Ectodermal cell (in vitro differentiated cells): ENCODE results near the gene BAHD1.

Experiments
- H3K27ac ChIP-seq: 2 replicates; pipeline ENCODE4 v1.7.0; 2013; ENCODE audit warnings: mild to moderate bottlenecking, low read depth, low read length; ENCODE audit not compliant: insufficient read depth, poor library complexity, severe bottlenecking
- H3K27me3 ChIP-seq: 2 replicates; pipeline ENCODE4 v1.7.0; 2013; ENCODE audit warnings: mild to moderate bottlenecking, low read length; ENCODE audit not compliant: insufficient read depth, control insufficient read depth, poor library complexity, severe bottlenecking
- H3K36me3 ChIP-seq: one replicate; pipeline ENCODE4 v1.7.0; 2013; ENCODE audit warnings: low read length; ENCODE audit not compliant: control insufficient read depth, insufficient read depth
- H3K4me1 ChIP-seq: one replicate; pipeline ENCODE4 v1.7.0; 2013; ENCODE audit warnings: low read length; ENCODE audit not compliant: control insufficient read depth, insufficient read depth
- H3K4me3 ChIP-seq: 2 replicates; pipeline ENCODE4 v1.7.0; 2013; ENCODE audit warnings: low read depth, low read length, control low read depth; ENCODE audit not compliant: insufficient read depth
- H3K9me3 ChIP-seq: 2 replicates; pipeline ENCODE4 v1.7.0; 2013; ENCODE audit warnings: mild to moderate bottlenecking, low read length, moderate library complexity; ENCODE audit not compliant: control insufficient read depth
- WGBS, 2 experiments: methylation state at CpG; one replicate each; pipeline ENCODE4 v1.1.7; 2013; ENCODE audit warnings: missing lambda C conversion rate in 2 of 2; 5-methylcytosine and 5-hydroxymethylcytosine counted together

BAHD1 gene

DNA sequence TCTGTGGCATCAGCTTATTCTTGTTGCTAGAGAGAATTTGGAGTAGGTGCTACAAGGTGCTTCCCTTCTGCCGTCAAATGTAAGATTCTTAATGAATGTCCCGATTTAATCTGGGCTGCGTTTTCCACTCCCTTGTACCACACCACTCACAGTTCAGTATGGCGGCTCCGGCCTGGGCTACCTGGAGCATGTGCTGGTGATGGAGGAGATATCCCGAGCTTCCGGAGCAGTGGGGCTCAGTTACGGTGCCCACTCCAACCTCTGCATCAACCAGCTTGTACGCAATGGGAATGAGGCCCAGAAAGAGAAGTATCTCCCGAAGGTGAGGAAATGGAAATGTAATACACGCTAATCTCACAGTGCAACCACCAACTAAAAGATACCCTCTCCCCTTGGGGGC, 30.3 kb upstream of the BAHD1 start:
- no peak overlapping the region for H3K4me3 ChIP-seq
- 96 to 97% methylated on average over 9 to 11 of the region's 11 CpGs for WGBS, 2 experiments
- H3K27ac ChIP-seq: no peak overlapping the region
- H3K9me3 ChIP-seq: no peaks in the 10 kb centered on the region
- H3K36me3 ChIP-seq: peaks cover 46% of the 10 kb centered on the region
- no peaks in the 10 kb centered on the region for H3K27me3 ChIP-seq
- H3K4me1 ChIP-seq: peaks cover 7% of the 10 kb centered on the region

DNA sequence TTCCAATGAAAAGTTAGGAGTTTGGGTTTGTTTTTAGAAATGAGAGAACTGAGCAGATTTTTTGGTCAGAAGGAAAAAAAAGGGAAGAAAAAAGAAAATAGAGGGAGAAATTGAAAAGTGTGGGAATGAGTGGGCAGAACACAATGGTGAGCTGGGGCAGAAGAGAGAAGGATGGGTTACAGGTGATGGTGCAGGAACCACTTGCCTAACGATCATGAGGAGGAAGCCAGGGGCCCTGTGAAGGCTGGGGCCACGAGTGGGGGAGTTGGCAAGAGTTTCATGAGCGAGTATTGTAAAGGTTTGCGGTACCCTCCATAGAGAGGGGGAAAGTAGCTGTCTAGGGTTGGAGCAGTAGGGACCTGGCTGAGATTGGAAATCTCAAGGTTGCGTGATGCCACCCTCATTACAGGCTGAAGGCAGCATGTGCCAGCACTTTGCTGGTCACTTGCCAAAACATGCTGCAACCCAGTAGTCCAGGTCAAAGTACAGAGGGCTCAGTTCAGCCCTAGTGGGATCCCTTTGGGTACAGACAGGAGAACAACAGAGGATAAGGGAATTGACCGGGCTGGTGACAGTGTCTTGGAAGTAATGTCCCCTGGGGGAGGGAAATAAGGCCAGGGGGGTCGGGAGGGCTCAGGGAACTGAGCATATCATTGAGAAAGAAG, 28.5 kb upstream of the BAHD1 start:
- H3K27ac ChIP-seq: no peak overlapping the region
- WGBS, 2 experiments: 94 to 95% methylated on average over 7 of the region's 7 CpGs

DNA sequence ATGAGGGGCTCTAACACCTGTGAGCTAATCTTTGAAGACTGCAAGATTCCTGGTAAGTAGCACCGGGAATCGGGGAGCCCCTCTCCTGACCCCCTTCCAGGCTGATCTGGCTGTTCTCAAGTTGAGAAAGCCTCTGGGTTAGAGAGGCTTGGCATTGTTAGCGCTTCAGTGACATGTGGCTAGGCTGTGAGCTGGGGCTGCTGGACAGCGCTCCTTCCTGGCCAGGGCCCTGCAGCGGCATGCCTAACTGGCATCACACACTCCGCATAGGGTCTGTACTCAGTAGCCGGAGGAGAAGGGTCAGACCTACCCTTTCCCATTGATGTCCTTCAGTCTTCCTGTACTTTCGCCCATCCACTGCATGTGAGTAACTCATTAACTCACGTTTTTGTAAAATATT, 27.7 kb upstream of the BAHD1 start:
- WGBS, 2 experiments: 93 to 94% methylated on average over 8 to 9 of the region's 9 CpGs
- Histone ChIP-seq H3K4me1 (no peaks in the 10 kb centered on the region), H3K9me3 (no peaks in the 10 kb centered on the region), H3K36me3 (peaks cover 51% of the 10 kb centered on the region), H3K27ac (no peak overlapping the region), H3K27me3 (no peaks in the 10 kb centered on the region), H3K4me3 (no peak overlapping the region)

More for the DNA sequence above, 28.5 kb upstream of the BAHD1 start:
- no peaks in the 10 kb centered on the region for H3K9me3 ChIP-seq
- H3K4me3 ChIP-seq: no peak overlapping the region
- H3K4me1 ChIP-seq: peaks cover 4% of the 10 kb centered on the region
- peaks cover 50% of the 10 kb centered on the region for H3K36me3 ChIP-seq
- H3K27me3 ChIP-seq: no peaks in the 10 kb centered on the region

DNA sequence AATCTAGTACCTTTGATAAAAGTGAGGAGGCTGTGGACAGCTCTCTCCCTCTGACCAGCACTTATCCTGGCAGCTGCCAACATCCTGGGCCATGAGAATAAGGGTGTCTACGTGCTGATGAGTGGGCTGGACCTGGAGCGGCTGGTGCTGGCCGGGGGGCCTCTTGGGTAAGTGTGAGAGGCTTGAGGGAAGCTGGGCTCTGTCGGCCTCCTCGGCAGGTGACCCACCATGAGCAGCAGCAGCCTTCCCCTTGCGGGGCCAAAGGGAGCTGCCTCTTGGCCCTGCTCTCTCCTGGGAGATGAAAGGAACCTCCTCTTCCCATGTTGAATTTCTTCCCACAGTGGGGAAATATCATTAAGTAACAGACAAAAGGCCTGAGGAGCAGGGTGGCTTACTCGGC, 25.9 kb upstream of the BAHD1 start:
- Histone ChIP-seq H3K27ac (no peak overlapping the region), H3K4me1 (no peaks in the 10 kb centered on the region), H3K36me3 (peaks cover 56% of the 10 kb centered on the region), H3K9me3 (no peaks in the 10 kb centered on the region), H3K27me3 (no peaks in the 10 kb centered on the region), H3K4me3 (no peak overlapping the region)
- 91 to 94% methylated on average over 7 of the region's 7 CpGs for WGBS, 2 experiments

DNA sequence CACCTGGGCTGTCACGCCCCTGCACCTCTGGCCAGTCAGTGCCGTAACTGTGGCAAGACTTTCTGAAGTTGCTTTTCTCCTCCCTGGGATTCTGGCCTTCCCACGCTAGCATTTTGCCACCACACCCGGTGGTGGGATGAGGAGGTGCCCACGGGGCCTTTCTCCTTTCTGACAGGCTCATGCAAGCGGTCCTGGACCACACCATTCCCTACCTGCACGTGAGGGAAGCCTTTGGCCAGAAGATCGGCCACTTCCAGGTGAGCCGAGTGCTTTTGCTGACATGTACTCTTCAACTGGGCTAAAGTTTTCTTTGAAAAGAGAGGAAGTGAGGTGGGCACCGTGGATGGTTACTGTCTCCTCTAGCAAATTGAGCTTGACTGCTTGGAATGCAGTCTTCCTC, 25.5 kb upstream of the BAHD1 start:
- Histone ChIP-seq H3K27me3 (no peaks in the 10 kb centered on the region), H3K27ac (no peak overlapping the region), H3K9me3 (no peaks in the 10 kb centered on the region), H3K4me3 (no peak overlapping the region), H3K36me3 (peaks cover 54% of the 10 kb centered on the region), H3K4me1 (no peaks in the 10 kb centered on the region)
- WGBS, 2 experiments: 93 to 94% methylated on average over 10 of the region's 10 CpGs

DNA sequence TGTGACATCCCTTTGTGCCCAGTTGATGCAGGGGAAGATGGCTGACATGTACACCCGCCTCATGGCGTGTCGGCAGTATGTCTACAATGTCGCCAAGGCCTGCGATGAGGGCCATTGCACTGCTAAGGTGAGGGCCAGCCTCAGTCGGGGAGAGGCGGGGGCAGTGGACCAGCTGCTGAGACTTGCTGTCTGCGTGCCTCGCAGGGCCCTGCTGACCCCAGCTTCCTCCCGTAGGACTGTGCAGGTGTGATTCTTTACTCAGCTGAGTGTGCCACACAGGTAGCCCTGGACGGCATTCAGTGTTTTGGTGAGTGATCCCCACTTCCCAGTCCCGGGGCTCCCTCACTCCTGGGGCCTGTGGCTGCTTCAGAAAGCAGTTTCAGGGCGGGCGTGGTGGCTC, 24.7 kb upstream of the BAHD1 start:
- H3K27ac ChIP-seq: no peak overlapping the region
- no peak overlapping the region for H3K4me3 ChIP-seq
- no peaks in the 10 kb centered on the region for H3K27me3 ChIP-seq
- no peaks in the 10 kb centered on the region for H3K4me1 ChIP-seq
- H3K9me3 ChIP-seq: no peaks in the 10 kb centered on the region
- 94 to 95% methylated on average over 14 of the region's 14 CpGs for WGBS, 2 experiments
- peaks cover 46% of the 10 kb centered on the region for H3K36me3 ChIP-seq

DNA sequence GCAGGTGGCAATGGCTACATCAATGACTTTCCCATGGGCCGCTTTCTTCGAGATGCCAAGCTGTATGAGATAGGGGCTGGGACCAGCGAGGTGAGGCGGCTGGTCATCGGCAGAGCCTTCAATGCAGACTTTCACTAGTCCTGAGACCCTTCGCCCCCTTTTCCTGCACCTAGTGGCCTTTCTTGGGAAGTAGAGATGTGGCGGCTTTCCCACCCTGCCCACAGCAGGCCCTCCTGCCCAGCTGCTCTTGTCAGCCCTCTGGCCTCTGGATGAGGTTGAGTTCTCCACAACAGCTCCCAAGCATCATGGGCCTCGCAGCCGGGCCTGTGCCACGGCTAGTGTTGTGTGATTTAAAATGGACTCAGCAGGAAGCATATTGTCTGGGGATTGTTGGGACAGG, 22.6 kb upstream of the BAHD1 start:
- Histone ChIP-seq H3K4me1 (no peaks in the 10 kb centered on the region), H3K27ac (no peak overlapping the region), H3K4me3 (no peak overlapping the region), H3K36me3 (peaks cover 26% of the 10 kb centered on the region), H3K9me3 (no peaks in the 10 kb centered on the region), H3K27me3 (no peaks in the 10 kb centered on the region)
- 93 to 96% methylated on average over 10 of the region's 10 CpGs for WGBS, 2 experiments

DNA sequence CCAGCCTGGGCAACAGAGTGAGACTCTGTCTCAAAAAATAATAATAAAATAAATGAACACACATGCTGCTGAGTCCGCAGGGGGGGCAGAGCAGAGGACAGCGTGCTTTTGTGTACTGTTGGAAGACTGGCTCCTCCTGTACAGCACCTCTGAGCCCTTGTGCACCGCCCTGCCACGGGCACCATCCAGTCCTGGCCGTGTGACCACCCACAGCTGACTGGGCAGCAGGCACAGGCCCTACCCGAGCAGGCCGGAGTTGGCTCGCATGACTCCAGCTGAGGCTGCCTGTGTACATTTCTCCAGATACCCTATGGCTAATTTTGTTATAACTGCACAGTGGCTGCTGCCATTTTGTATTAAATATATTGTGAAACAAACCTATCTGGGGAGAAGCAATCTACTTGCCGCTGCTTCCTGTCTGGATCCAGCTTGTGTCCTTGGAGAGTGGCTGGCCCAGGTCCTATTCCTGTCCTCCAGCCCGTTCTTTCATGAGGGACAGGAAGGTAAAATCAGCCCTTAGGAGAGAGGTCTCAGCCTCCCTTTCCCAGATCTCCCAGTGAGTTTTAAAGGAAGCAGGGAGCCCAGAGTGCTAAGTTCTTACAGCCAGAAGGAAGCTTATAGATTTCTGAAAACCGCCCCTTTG, 20.6 kb upstream of the BAHD1 start:
- H3K4me3 ChIP-seq: no peak overlapping the region
- no peak overlapping the region for H3K27ac ChIP-seq
- H3K9me3 ChIP-seq: no peaks in the 10 kb centered on the region
- H3K27me3 ChIP-seq: no peaks in the 10 kb centered on the region
- 93 to 95% methylated on average over 11 of the region's 11 CpGs for WGBS, 2 experiments
- H3K36me3 ChIP-seq: peaks cover 13% of the 10 kb centered on the region
- H3K4me1 ChIP-seq: no peaks in the 10 kb centered on the region

DNA sequence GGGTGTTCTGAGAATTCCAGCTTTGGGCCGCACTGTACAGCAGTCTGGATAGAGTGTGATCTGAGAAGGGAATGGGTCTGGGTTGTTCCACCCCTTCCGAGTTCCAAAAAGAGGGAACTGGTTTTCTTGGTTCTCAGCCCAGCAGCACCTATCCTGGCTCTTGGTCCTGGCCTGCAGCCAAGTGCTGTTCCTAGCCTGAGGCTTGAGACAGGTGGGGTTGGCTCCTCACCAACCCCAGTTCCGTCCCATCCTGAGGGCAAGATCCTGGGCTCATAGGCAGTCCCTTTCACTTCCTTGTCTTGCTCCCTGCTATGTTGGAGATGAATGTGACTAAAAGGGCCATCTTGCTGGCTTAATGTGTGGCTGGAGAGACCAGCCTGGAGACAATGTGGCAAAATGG, 20.0 kb upstream of the BAHD1 start:
- peaks cover 9% of the 10 kb centered on the region for H3K36me3 ChIP-seq
- H3K27me3 ChIP-seq: no peaks in the 10 kb centered on the region
- no peaks in the 10 kb centered on the region for H3K9me3 ChIP-seq
- 92% methylated on average over 3 of the region's 3 CpGs for WGBS, 2 experiments
- H3K27ac ChIP-seq: no peak overlapping the region
- H3K4me3 ChIP-seq: no peak overlapping the region
- no peaks in the 10 kb centered on the region for H3K4me1 ChIP-seq

DNA sequence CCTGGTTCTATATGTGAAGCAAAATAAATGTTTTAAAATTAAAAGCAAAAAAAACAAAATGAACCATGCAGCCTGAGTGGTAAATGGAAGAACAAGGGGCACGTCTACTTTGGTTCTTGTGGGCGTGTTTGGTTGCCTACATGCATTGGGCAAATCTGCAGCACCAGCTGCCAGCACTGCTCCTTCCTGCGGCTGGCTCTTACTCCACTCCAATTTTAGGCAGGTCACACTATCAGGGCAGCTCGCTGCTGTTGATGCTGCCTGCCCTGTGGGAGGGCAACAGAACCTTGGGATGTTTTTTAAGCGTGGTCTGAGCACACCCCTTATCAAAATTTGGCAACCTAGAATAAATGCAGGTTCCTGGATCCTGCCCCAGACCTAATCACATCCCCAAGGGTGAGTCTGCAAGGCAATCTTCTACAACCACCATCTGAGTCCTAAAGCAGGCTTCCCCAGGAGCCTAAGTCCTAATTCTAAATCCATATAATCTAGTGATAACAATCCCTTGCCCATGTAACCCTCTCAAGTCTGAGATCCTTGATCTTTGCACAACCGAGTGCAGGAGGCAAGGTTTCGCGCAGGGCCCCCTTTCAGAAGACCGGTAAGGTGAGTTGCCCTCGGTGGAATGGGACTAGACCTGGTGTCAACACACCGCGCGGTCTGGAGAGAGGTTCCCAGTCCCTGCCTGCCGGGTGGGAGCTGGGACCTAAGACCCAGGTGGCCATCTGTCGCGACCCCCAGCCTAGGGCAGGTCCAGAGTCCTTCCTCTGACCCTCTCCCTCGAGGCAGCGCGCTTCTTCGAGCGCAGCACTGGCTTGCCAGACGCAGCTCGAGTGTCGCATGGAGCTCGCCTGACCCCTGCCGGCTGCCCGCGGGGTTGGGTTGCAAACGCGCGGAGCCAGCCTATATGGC, 19.3 kb upstream of the BAHD1 start:
- H3K27ac ChIP-seq: no peak overlapping the region
- no peaks in the 10 kb centered on the region for H3K9me3 ChIP-seq
- H3K4me3 ChIP-seq: no peak overlapping the region
- H3K27me3 ChIP-seq: no peaks in the 10 kb centered on the region
- H3K36me3 ChIP-seq: peaks cover 6% of the 10 kb centered on the region
- WGBS, 2 experiments: 18 to 19% methylated on average over 31 of the region's 31 CpGs
- H3K4me1 ChIP-seq: no peaks in the 10 kb centered on the region
